Mucosa of descending colon (tissue), 3 donors: Measurements from ENCODE around the gene ZCCHC18. TPM values are rescaled to one million over a fixed set of nuclear protein-coding genes. Genes with fewer than 3 reads are reported as not detected.
"Not testable (repeated sequence)": the region's sequence is repeated elsewhere in the genome, so short reads cannot be mapped to it uniquely, and the experiment has no call there.

Experiments used
- ATAC-seq: fragments of 200-7000 bp; cut with Tn5 transposase; one replicate; pipeline ENCODE4 v1.9.1; 2020; ENCODE audit warnings: mild to moderate bottlenecking, moderate library complexity
- DNase-seq, 3 donors: peaks; one replicate each; pipeline ENCODE4 v3.0.0-alpha.2; 2020
- H3K36me3 ChIP-seq: fragments of 200-600 bp; one replicate; pipeline ENCODE4 v1.8.0; 2021; ENCODE audit warnings: low read depth, mild to moderate bottlenecking
- H3K4me1 ChIP-seq: fragments of 200-600 bp; one replicate; pipeline ENCODE4 v1.8.0; 2021; ENCODE audit warnings: low read depth, mild to moderate bottlenecking
- H3K4me3 ChIP-seq: fragments of 200-600 bp; one replicate; pipeline ENCODE4 v1.8.0; 2021; ENCODE audit warnings: mild to moderate bottlenecking
- H3K9me3 ChIP-seq: fragments of 200-600 bp; one replicate; pipeline ENCODE4 v1.8.0; 2021; ENCODE audit warnings: mild to moderate bottlenecking
- CTCF ChIP-seq: fragments of 200-600 bp; IDR thresholded peaks from one replicate; pipeline ENCODE4 v1.8.0; 2022; ENCODE audit warnings: antibody characterized with exemption, mild to moderate bottlenecking
- intact Hi-C, 2 donors: fragments of 100-400 bp; cut with DNase I in 1 of 2; cut with micrococcal nuclease in 1 of 2; formaldehyde crosslinking; loops; one replicate each; pipeline versions ENCODE4 v1.11.0 to v1.11.1; 2022; cut with DNase I, micrococcal nuclease
- long read RNA-seq, 2 donors: library from polyadenylated mRNA; unstranded; transcript quantifications; one replicate each; pipeline ENCODE4 v2.0.0, GENCODE V29; 2019 to 2021
- total RNA-seq, 3 donors: library from RNA; stranded (reverse); fragmentation: NEBNext Ultra II Directional in 2 of 3; extraction: Animal tissue kit (Norgen Biotek cat#: 25700) in 2 of 3; gene quantifications; one replicate each; pipeline versions ENCODE4 v1.2.1 to v1.2.4, GENCODE V29; 2021 to 2023
- donor health status: DM: no; HTN: no; CAD: no; lungs with moderate emphysema.
- donor health status: DM: no; HTN: no; CAD: no.
- donor health status: DM: no; HTN: yes; CAD: no.

Gene ZCCHC18
- 1 to 10 TPM in 1 of 3 donors, under 1 TPM in 2; 0.14 to 1.0 (median 0.55) TPM for total RNA-seq
- long read RNA-seq, donor 1, partial matches to known transcripts = 0 of 2 reads
- long read RNA-seq, donor 1, other reads (novel, unspliced or antisense) = 0 of 2 reads
- long read RNA-seq, donor 2 = 0 reads

- intact Hi-C loops = no loop called here
- H3K4me1 ChIP-seq = no peaks in the 10 kb centered on the region
- H3K9me3 ChIP-seq = no peaks in the 10 kb centered on the region
- no peak within 1 kb of the TSS for H3K4me3 ChIP-seq
- peak; percentile 15 to 66 (median 50) for DNase-seq
- ATAC-seq = peak; percentile 70
- no peak for TF ChIP-seq CTCF
- no peaks in the 10 kb centered on the region for H3K36me3 ChIP-seq
Observed at GRCh38 chrX:104112326-104112951, at the start of gene ZCCHC18. ZCCHC18 (plus strand) TSS chrX:104112523; CDS start chrX:104114112, 1,589 bp downstream.

- ATAC-seq = not testable (repeated sequence)
Observed at GRCh38 chrX:104062636-104063035, 49.7 kb upstream of the ZCCHC18 start.

GRCh38 chrX:104075778-104076445 lies 36.4 kb upstream of the ZCCHC18 start, which contains the start of gene TMSB15C:
TMSB15C (minus strand) TSS chrX:104076236.
- H3K4me1 ChIP-seq, H3K36me3 ChIP-seq, H3K9me3 ChIP-seq, DNase-seq, H3K4me3 ChIP-seq, intact Hi-C loops: not testable (repeated sequence)
- peak; percentile 91 for ATAC-seq

More at GRCh38 chrX:104062636-104063035, 49.7 kb upstream of the ZCCHC18 start:
- H3K9me3 ChIP-seq, H3K4me1 ChIP-seq, H3K36me3 ChIP-seq, H3K4me3 ChIP-seq, intact Hi-C loops, DNase-seq: not testable (repeated sequence)

- H3K4me1 ChIP-seq, intact Hi-C loops, ATAC-seq, H3K9me3 ChIP-seq, H3K36me3 ChIP-seq, H3K4me3 ChIP-seq, DNase-seq: not testable (repeated sequence)
Observed at GRCh38 chrX:104077854-104078253, 34.5 kb upstream of the ZCCHC18 start.

GRCh38 chrX:104084063-104084462 lies 28.3 kb upstream of the ZCCHC18 start:
- intact Hi-C loops = no loop called here
- Histone ChIP-seq H3K4me1 (no peaks in the 10 kb centered on the region), H3K9me3 (no peaks in the 10 kb centered on the region), H3K36me3 (no peaks in the 10 kb centered on the region), H3K4me3 (no peak overlapping the region)
- ATAC-seq = no peak
- no peak for TF ChIP-seq CTCF
- peak in 1 of 3 donors; percentile 28 for DNase-seq

GRCh38 chrX:104084534-104085277 lies 27.6 kb upstream of the ZCCHC18 start:
- no peaks in the 10 kb centered on the region for H3K4me1 ChIP-seq

More at GRCh38 chrX:104084534-104085277, 27.6 kb upstream of the ZCCHC18 start:
- DNase-seq = no peak
- intact Hi-C loops = no loop called here
- Histone ChIP-seq H3K36me3 (no peaks in the 10 kb centered on the region), H3K4me3 (no peak overlapping the region), H3K9me3 (no peaks in the 10 kb centered on the region)
- no peak for ATAC-seq
- TF ChIP-seq CTCF = no peak
